Lung (tissue), 12 donors: ENCODE data around the gene ATP6V0A4. TPM values are rescaled to one million over a fixed set of nuclear protein-coding genes. Genes with fewer than 3 reads are reported as not detected.

Experiments
- ATAC-seq: fragments of 200-7000 bp; cut with Tn5 transposase; one replicate; pipeline ENCODE4 v1.9.1; 2020; ENCODE audit warnings: moderate number of reproducible peaks; ENCODE audit not compliant: insufficient read depth, low FRiP score
- DNase-seq, 3 donors: peaks; one replicate each; pipeline ENCODE4 v3.0.0-alpha.2; 2013 to 2017
- H3K27ac ChIP-seq, 2 donors: one replicate each; pipeline ENCODE4 v1.5.1; 2013; ENCODE audit warnings: mild to moderate bottlenecking in 2 of 2, moderate library complexity in 2 of 2, control low read depth in 1 of 2, inconsistent platforms in 1 of 2, low read depth in 1 of 2, low read length in 1 of 2
- H3K27me3 ChIP-seq, 3 donors: one replicate each; pipeline ENCODE4 v1.5.1; 2013; ENCODE audit warnings: low read length in 2 of 3; ENCODE audit not compliant: control insufficient read depth in 3 of 3, insufficient read depth in 3 of 3
- H3K36me3 ChIP-seq, 4 donors: one replicate each; pipeline ENCODE4 v1.5.1; 2013; ENCODE audit warnings: low read length in 4 of 4, mild to moderate bottlenecking in 1 of 4, moderate library complexity in 1 of 4; ENCODE audit not compliant: control insufficient read depth in 4 of 4, insufficient read depth in 4 of 4
- H3K4me1 ChIP-seq, 5 donors: one replicate each; pipeline ENCODE4 v1.5.1; 2013; ENCODE audit warnings: low read length in 5 of 5, mild to moderate bottlenecking in 2 of 5, moderate library complexity in 1 of 5; ENCODE audit not compliant: control insufficient read depth in 5 of 5, insufficient read depth in 5 of 5
- H3K4me3 ChIP-seq: one replicate; pipeline ENCODE4 v1.5.1; 2013; ENCODE audit warnings: mild to moderate bottlenecking, control low read depth, moderate library complexity
- H3K9ac ChIP-seq, 2 donors: one replicate each; pipeline ENCODE4 v1.5.1; 2013; ENCODE audit warnings: low read length in 2 of 2, control low read depth in 1 of 2; ENCODE audit not compliant: insufficient read depth in 1 of 2
- H3K9me3 ChIP-seq, 4 donors: one replicate each; pipeline ENCODE4 v1.5.1; 2013; ENCODE audit warnings: low read length in 3 of 4, mild to moderate bottlenecking in 1 of 4, moderate library complexity in 1 of 4; ENCODE audit not compliant: control insufficient read depth in 4 of 4, insufficient read depth in 3 of 4
- WGBS, 2 donors: extraction: QIAGEN DNeasy Blood & Tissue Kit; methylation state at CpG; one replicate each; pipeline ENCODE4 v1.1.7; 2013; 5-methylcytosine and 5-hydroxymethylcytosine counted together
- polyA plus RNA-seq, 2 donors: library from polyadenylated mRNA; stranded (reverse); fragments of 200-250 nt; gene quantifications; one replicate each; pipeline ENCODE4 v1.2.1, GENCODE V29; 2013
- total RNA-seq, 2 donors: library from RNA; depleted of rRNA in 1 of 2; stranded (reverse); fragments of >200 nt in 1 of 2; gene quantifications; one replicate each; pipeline ENCODE4 v1.2.1, GENCODE V29; 2014 to 2021
- TF ChIP-seq, protein P1 (sequence below): IDR thresholded peaks from 2 replicates; pipeline ENCODE4 v1.5.1; 2012; ENCODE audit warnings: mild to moderate bottlenecking; ENCODE audit errors: control extremely low read depth, extremely low read depth
- donor health status: control.
- donor health status: control.
- donor health status: Bipolar disorder and iron deficiency.
- donor health status: healthy.
- donor health status: DM: yes; HTN: yes; CAD: no.

The ATP6V0A4 gene
- total and polyA plus RNA-seq, 4 donors, result 0.22 to 1.6 (median 1.2) TPM

- DNase-seq (no peak), ATAC-seq (no peak)
- Histone ChIP-seq H3K4me3 (no peak overlapping the region), H3K36me3 (peaks cover 0 to 4% (median 0%) of the 10 kb centered on the region in 4 donors), H3K9ac (no peak overlapping the region), H3K4me1 (peaks cover 0 to 25% (median 8%) of the 10 kb centered on the region in 5 donors), H3K27ac (no peak overlapping the region), H3K9me3 (no peaks in the 10 kb centered on the region), H3K27me3 (no peaks in the 10 kb centered on the region)
- 95% methylated on average over 9 of the region's 9 CpGs for WGBS, 2 donors
- TF ChIP-seq, protein P1, sequence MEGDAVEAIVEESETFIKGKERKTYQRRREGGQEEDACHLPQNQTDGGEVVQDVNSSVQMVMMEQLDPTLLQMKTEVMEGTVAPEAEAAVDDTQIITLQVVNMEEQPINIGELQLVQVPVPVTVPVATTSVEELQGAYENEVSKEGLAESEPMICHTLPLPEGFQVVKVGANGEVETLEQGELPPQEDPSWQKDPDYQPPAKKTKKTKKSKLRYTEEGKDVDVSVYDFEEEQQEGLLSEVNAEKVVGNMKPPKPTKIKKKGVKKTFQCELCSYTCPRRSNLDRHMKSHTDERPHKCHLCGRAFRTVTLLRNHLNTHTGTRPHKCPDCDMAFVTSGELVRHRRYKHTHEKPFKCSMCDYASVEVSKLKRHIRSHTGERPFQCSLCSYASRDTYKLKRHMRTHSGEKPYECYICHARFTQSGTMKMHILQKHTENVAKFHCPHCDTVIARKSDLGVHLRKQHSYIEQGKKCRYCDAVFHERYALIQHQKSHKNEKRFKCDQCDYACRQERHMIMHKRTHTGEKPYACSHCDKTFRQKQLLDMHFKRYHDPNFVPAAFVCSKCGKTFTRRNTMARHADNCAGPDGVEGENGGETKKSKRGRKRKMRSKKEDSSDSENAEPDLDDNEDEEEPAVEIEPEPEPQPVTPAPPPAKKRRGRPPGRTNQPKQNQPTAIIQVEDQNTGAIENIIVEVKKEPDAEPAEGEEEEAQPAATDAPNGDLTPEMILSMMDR, result no peak
Measured at GRCh38 chr7:138834583-138834982, 36.6 kb upstream of the ATP6V0A4 start.

- no peaks in the 10 kb centered on the region for H3K9me3 ChIP-seq
- no peak overlapping the region for H3K9ac ChIP-seq
- ATAC-seq, result no peak
- TF ChIP-seq, protein P1, result no peak
- WGBS, 2 donors, result 63 to 68% methylated on average over 5 of the region's 5 CpGs
- peaks cover 0 to 4% (median 0%) of the 10 kb centered on the region in 4 donors for H3K36me3 ChIP-seq
- H3K27me3 ChIP-seq, result no peaks in the 10 kb centered on the region
- no peak for DNase-seq
- H3K4me3 ChIP-seq, result no peak overlapping the region
- H3K27ac ChIP-seq, result no peak overlapping the region
- H3K4me1 ChIP-seq, result peaks cover 0 to 20% (median 8%) of the 10 kb centered on the region in 5 donors
Measured at GRCh38 chr7:138833596-138833995, 35.6 kb upstream of the ATP6V0A4 start.

- no peak for DNase-seq
- no peak overlapping the region for H3K27ac ChIP-seq
- H3K36me3 ChIP-seq, result peaks cover 0 to 4% (median 0%) of the 10 kb centered on the region in 4 donors
- H3K4me3 ChIP-seq, result no peak overlapping the region
- no peaks in the 10 kb centered on the region for H3K27me3 ChIP-seq
- TF ChIP-seq, protein P1, result no peak
- peaks cover 0 to 14% (median 3%) of the 10 kb centered on the region in 5 donors for H3K4me1 ChIP-seq
- 91 to 95% methylated on average over 10 of the region's 10 CpGs for WGBS, 2 donors
- ATAC-seq, result no peak
- H3K9me3 ChIP-seq, result no peaks in the 10 kb centered on the region
- H3K9ac ChIP-seq, result no peak overlapping the region
Measured at GRCh38 chr7:138832966-138833365, 35.0 kb upstream of the ATP6V0A4 start.

GRCh38 chr7:138829335-138829734 lies 31.3 kb upstream of the ATP6V0A4 start:
- Histone ChIP-seq H3K27ac (no peak overlapping the region), H3K9ac (no peak overlapping the region), H3K4me3 (no peak overlapping the region), H3K36me3 (no peaks in the 10 kb centered on the region), H3K4me1 (no peaks in the 10 kb centered on the region), H3K9me3 (peaks cover 0 to 5% (median 0%) of the 10 kb centered on the region in 4 donors), H3K27me3 (no peaks in the 10 kb centered on the region)
- 92 to 96% methylated on average over 11 of the region's 11 CpGs for WGBS, 2 donors
- ATAC-seq (no peak), DNase-seq (no peak)
- TF ChIP-seq, protein P1, result no peak
